Mucosa of descending colon (tissue), 3 donors: ENCODE results near the gene GSC2. TPM values are rescaled to one million over a fixed set of nuclear protein-coding genes. Genes with fewer than 3 reads are reported as not detected.

Source experiments
- ATAC-seq: fragments of 200-7000 bp; cut with Tn5 transposase; one replicate; pipeline ENCODE4 v1.9.1; 2020; ENCODE audit warnings: mild to moderate bottlenecking, moderate library complexity
- DNase-seq, 3 donors: peaks; one replicate each; pipeline ENCODE4 v3.0.0-alpha.2; 2020
- H3K36me3 ChIP-seq: fragments of 200-600 bp; one replicate; pipeline ENCODE4 v1.8.0; 2021; ENCODE audit warnings: low read depth, mild to moderate bottlenecking
- H3K4me1 ChIP-seq: fragments of 200-600 bp; one replicate; pipeline ENCODE4 v1.8.0; 2021; ENCODE audit warnings: low read depth, mild to moderate bottlenecking
- H3K4me3 ChIP-seq: fragments of 200-600 bp; one replicate; pipeline ENCODE4 v1.8.0; 2021; ENCODE audit warnings: mild to moderate bottlenecking
- H3K9me3 ChIP-seq: fragments of 200-600 bp; one replicate; pipeline ENCODE4 v1.8.0; 2021; ENCODE audit warnings: mild to moderate bottlenecking
- CTCF ChIP-seq: fragments of 200-600 bp; IDR thresholded peaks from one replicate; pipeline ENCODE4 v1.8.0; 2022; ENCODE audit warnings: antibody characterized with exemption, mild to moderate bottlenecking
- intact Hi-C, 2 donors: fragments of 100-400 bp; cut with DNase I in 1 of 2; cut with micrococcal nuclease in 1 of 2; formaldehyde crosslinking; loops; one replicate each; pipeline versions ENCODE4 v1.11.0 to v1.11.1; 2022; cut with DNase I, micrococcal nuclease
- total RNA-seq, 3 donors: library from RNA; stranded (reverse); fragmentation: NEBNext Ultra II Directional in 2 of 3; extraction: Animal tissue kit (Norgen Biotek cat#: 25700) in 2 of 3; gene quantifications; one replicate each; pipeline versions ENCODE4 v1.2.1 to v1.2.4, GENCODE V29; 2021 to 2023
- donor health status: DM: no; HTN: no; CAD: no; lungs with moderate emphysema.
- donor health status: DM: no; HTN: no; CAD: no.
- donor health status: DM: no; HTN: yes; CAD: no.

GSC2 gene
- total RNA-seq, 3 donors from 2014 or later, result not detected

GRCh38 chr22:19110646-19111045 is 39.4 kb downstream of the GSC2 start:
- ATAC-seq (no peak), DNase-seq (no peak)
- Histone ChIP-seq H3K9me3 (no peaks in the 10 kb centered on the region), H3K36me3 (no peaks in the 10 kb centered on the region), H3K4me3 (no peak overlapping the region), H3K4me1 (peaks cover 23% of the 10 kb centered on the region)
- TF ChIP-seq CTCF, result no peak
- intact Hi-C loops, result no loop called here

GRCh38 chr22:19110064-19110458 is 40.0 kb downstream of the GSC2 start:
- intact Hi-C loops, result no loop called here
- no peak for TF ChIP-seq CTCF
- H3K4me1 ChIP-seq, result peaks cover 23% of the 10 kb centered on the region
- H3K4me3 ChIP-seq, result no peak overlapping the region
- H3K9me3 ChIP-seq, result no peaks in the 10 kb centered on the region
- no peak for ATAC-seq
- H3K36me3 ChIP-seq, result no peaks in the 10 kb centered on the region
- no peak for DNase-seq

- TF ChIP-seq CTCF, result no peak
- intact Hi-C loops, result no loop called here
- ATAC-seq (peak; percentile 92), DNase-seq (peak in 1 of 3 donors; percentile 44)
- no peaks in the 10 kb centered on the region for H3K36me3 ChIP-seq
- no peaks in the 10 kb centered on the region for H3K9me3 ChIP-seq
- H3K4me1 ChIP-seq, result peaks cover 23% of the 10 kb centered on the region
- H3K4me3 ChIP-seq, result no peak overlapping the region
Measured at GRCh38 chr22:19109198-19110063, 40.7 kb downstream of the GSC2 start.

- H3K4me3 ChIP-seq, result no peak overlapping the region
- intact Hi-C loops, result no loop called here
- DNase-seq, result no peak
- H3K4me1 ChIP-seq, result peaks cover 23% of the 10 kb centered on the region
- H3K36me3 ChIP-seq, result no peaks in the 10 kb centered on the region
- no peak for TF ChIP-seq CTCF
- no peak for ATAC-seq
- H3K9me3 ChIP-seq, result no peaks in the 10 kb centered on the region
Measured at GRCh38 chr22:19108807-19109197, 41.3 kb downstream of the GSC2 start.

- ATAC-seq (no peak), DNase-seq (no peak)
- TF ChIP-seq CTCF, result no peak
Measured at GRCh38 chr22:19107730-19108074, 42.4 kb downstream of the GSC2 start.

More at GRCh38 chr22:19107730-19108074, 42.4 kb downstream of the GSC2 start:
- Histone ChIP-seq H3K36me3 (no peaks in the 10 kb centered on the region), H3K4me1 (peaks cover 23% of the 10 kb centered on the region), H3K4me3 (no peak overlapping the region), H3K9me3 (no peaks in the 10 kb centered on the region)
- intact Hi-C loops, result no loop called here
